Activated naive CD8-positive, alpha-beta T cell treated with anti-CD3 and anti-CD28 coated beads, Interleukin-2, amount 10 ng/mL, durations not matched to agents 7 days and 5 days (primary cell): ENCODE measurements around the gene PPIP5K2. TPM values are rescaled to one million over a fixed set of nuclear protein-coding genes. Genes with fewer than 3 reads are reported as not detected.
"Not testable (repeated sequence)": the region's sequence is repeated elsewhere in the genome, so short reads cannot be mapped to it uniquely, and the experiment has no call there.

Experiments
- ATAC-seq: fragments of 150-1000 bp; cut with Tn5 transposase; one replicate; pipeline ENCODE4 v1.10.0; 2021; ENCODE audit warnings: low read depth, moderate library complexity
- POLR2A ChIA-PET: fragments of 350-600 bp; sonication (Branson Sonifier 250); formaldehyde crosslinking; loops from one replicate; lab custom pipeline; 2021; ENCODE audit warnings: antibody characterized with exemption; lab: Charles Lee
- DNase-seq: peaks from one replicate; pipeline ENCODE4 v3.0.0; 2021
- H3K27ac Mint-ChIP-seq: one replicate; pipeline ENCODE4 v1.8.0; 2022; ENCODE audit warnings: mild to moderate bottlenecking, mixed read lengths
- H3K27me3 Mint-ChIP-seq: one replicate; pipeline ENCODE4 v1.8.0; 2022; ENCODE audit warnings: mild to moderate bottlenecking, moderate library complexity, mixed read lengths
- H3K36me3 Mint-ChIP-seq: one replicate; pipeline ENCODE4 v1.8.0; 2021; ENCODE audit warnings: mild to moderate bottlenecking, mixed read lengths
- H3K4me1 Mint-ChIP-seq: one replicate; pipeline ENCODE4 v1.8.0; 2021; ENCODE audit warnings: mixed read lengths
- H3K4me3 Mint-ChIP-seq: one replicate; pipeline ENCODE4 v1.8.0; 2022; ENCODE audit warnings: mild to moderate bottlenecking, moderate library complexity, mixed read lengths
- H3K9me3 Mint-ChIP-seq: one replicate; pipeline ENCODE4 v1.8.0; 2021; ENCODE audit warnings: mixed read lengths
- total RNA-seq, 2 experiments: library from RNA; stranded (reverse); gene quantifications; one replicate each; pipeline ENCODE4 v1.2.3, GENCODE V29; 2021

The PPIP5K2 gene
- 10 to 100 TPM; 63.0 to 67.1 TPM for total RNA-seq

DNA sequence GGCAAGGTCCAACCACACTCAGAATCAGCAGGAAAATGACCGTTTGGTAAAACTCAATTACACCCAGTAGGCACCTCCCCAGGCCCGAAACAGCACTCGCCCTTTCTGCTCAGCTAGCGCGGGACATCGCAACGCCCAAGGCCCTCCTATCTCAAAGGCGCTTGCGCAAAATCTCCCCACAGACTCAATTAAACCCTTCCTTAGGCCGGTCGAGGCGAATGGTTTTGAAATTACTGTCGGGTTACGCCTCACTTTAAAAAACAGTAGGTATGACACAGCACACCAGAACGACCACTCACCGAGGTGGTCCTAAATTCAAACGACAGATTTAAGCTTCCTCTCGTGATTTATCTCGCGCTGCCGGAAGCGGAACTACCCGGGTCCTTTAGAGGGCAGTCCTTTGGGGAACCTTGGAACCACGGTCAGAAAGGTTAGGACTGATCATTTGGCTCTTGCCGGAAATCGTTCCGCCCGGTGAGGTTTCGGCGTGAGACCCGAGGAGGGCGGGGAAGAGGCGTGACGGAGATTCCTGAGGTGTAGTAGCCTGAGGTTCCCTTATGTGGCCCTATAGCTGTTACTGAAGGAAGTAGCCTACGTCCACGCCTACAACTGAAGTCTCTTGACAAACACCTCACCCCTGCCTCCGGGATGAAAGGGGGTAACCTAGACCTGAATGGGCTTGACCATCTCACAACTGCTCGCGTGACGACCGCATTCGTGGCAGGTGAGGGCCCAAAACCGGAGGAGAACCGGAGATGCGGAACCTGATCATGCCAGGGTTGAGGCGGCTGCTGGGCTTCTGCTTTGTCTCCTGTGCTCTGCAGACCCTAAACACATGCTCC, at the start of gene PPIP5K2, which contains the start of gene GIN1:
Gene PPIP5K2, plus strand, starts transcription at position 537 of the 842 bp plus-strand sequence. CDS start 9,289 bp downstream, outside the sequence.
Gene GIN1, minus strand, starts transcription at position 374 of the 842 bp plus-strand sequence. CDS start 11,431 bp downstream, outside the sequence.
- peak within 1 kb of the TSS; percentile 89 for H3K4me3 Mint-ChIP-seq
- peak; percentile 96 for DNase-seq
- peaks cover 17% of the 10 kb centered on the region for H3K36me3 Mint-ChIP-seq
- H3K27ac Mint-ChIP-seq: peak within 1 kb of the TSS; percentile 98
- H3K4me1 Mint-ChIP-seq: peaks cover 24% of the 10 kb centered on the region
- peak; percentile 91 for ATAC-seq
- POLR2A ChIA-PET: interaction anchor here (0.8 to 2.4 kb wide), 12 partner anchors 8 to 824 kb away, joined by 3 to 21 read pairs (median 6); partner anchors contain the start of genes MACIR, PAM and SLCO4C1
- no peaks in the 10 kb centered on the region for H3K27me3 Mint-ChIP-seq
- no peaks in the 10 kb centered on the region for H3K9me3 Mint-ChIP-seq

DNA sequence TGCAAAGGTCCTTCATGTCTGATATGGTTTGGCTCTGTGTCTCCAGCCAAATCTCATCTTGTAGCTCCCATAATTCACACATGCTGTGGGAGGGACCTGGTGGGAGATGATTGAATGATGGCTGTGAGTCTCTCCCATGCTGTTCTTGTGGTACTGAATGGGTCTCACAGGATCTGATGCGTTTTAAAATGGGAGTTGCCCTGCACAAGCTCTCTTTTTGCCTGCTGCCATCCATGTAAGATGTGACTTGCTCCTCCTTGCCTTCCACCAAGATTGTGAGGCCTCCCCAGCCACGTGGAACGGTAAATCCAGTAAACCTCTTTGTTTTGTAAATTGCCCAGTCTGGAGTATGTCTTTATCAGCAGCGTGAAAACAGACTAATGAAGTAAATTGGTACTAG, 46.6 kb upstream of the PPIP5K2 start:
- H3K4me3 Mint-ChIP-seq, H3K4me1 Mint-ChIP-seq, DNase-seq, ATAC-seq, POLR2A ChIA-PET, H3K36me3 Mint-ChIP-seq, H3K27ac Mint-ChIP-seq, H3K27me3 Mint-ChIP-seq: not testable (repeated sequence)
- peaks cover 28% of the 10 kb centered on the region for H3K9me3 Mint-ChIP-seq

DNA sequence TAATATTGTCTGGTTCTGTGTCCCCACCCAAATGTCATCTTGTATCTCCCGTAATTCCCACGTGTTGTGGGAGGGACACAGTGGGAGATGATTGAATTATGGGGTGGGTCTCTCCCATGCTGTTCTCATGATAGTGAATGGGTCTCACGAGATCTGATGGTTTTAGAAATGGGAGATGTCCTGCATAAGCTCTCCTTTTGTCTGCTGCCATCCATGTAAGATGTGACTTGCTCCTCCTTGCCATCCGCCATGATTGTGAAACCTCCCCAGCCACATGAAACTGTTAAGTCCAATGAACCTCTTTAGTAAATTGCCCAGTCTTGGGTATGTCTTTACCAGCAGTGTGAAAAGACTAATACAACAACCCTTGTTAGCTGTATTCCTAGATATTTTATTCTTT, 44.7 kb upstream of the PPIP5K2 start:
- no peaks in the 10 kb centered on the region for H3K27me3 Mint-ChIP-seq
- ATAC-seq: no peak
- peaks cover 1% of the 10 kb centered on the region for H3K36me3 Mint-ChIP-seq
- peaks cover 33% of the 10 kb centered on the region for H3K9me3 Mint-ChIP-seq
- H3K4me3 Mint-ChIP-seq: no peak overlapping the region
- no peaks in the 10 kb centered on the region for H3K4me1 Mint-ChIP-seq
- POLR2A ChIA-PET: no interaction called here
- H3K27ac Mint-ChIP-seq: no peak overlapping the region
- no peak for DNase-seq

DNA sequence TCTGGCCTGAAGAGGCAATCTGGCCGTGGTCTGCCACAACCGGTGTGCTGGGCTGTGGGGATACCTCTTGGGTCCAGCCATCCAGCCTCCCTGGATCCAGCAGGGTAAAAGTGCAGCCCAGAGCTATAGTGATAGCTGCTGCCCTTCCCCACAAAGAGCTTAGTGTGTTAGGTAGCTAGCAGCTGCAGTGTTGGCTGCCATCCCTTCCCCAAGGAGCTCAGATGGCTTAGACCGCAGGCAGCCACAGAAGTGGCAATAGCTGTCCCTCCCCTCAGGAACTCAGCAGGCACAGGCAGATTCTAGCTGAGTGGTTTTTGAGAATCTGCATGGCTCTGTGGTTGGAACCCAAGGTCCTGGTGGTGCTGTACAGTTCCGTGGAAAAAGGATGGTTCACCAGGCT, 40.3 kb upstream of the PPIP5K2 start:
- Mint-ChIP-seq H3K4me3 (no peak overlapping the region), H3K27me3 (no peaks in the 10 kb centered on the region), H3K4me1 (no peaks in the 10 kb centered on the region), H3K36me3 (peaks cover 7% of the 10 kb centered on the region), H3K9me3 (peaks cover 43% of the 10 kb centered on the region), H3K27ac (no peak overlapping the region)
- no peak for DNase-seq
- POLR2A ChIA-PET: no interaction called here
- ATAC-seq: no peak

DNA sequence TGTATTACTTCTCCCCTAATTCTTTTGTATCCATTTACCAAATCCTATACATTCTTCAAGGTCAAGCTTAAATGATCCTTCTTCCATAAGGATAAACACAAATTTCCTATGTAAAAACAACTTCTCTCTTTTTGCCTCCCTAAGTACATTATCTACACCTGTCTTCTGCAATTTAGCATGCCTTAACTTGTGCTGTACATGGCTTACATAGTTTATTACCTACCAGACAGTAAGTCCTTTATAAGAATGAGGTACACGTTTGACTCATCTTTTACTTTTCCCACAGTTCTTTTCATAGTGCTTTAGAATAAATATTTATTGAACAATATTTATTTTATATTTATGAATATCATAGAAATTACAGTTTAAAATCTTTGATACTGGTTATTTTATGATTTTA, 33.6 kb upstream of the PPIP5K2 start:
- H3K36me3 Mint-ChIP-seq: peaks cover 31% of the 10 kb centered on the region

DNA sequence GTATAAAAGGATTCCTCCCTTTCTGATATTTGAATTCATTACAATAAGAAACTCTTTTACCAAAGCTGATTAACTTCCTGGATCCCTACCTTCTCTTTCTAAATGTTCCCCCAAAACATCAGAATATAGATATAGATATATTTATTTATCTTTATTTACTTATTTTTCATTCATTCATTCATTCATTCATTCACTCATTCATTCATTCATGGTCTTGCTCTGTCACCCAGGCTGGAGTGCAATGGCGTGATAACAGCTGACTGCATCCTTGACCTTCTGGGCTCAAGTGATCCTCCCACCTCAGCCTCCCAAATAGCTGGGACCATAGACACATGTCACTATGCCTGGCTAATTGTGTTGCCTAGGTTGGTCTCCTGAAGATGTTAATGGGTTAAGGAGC, 30.8 kb upstream of the PPIP5K2 start:
- Mint-ChIP-seq H3K27ac (no peak overlapping the region), H3K4me1 (no peaks in the 10 kb centered on the region), H3K27me3 (no peaks in the 10 kb centered on the region), H3K36me3 (peaks cover 34% of the 10 kb centered on the region), H3K9me3 (peaks cover 6% of the 10 kb centered on the region), H3K4me3 (no peak overlapping the region)
- no peak for DNase-seq
- no peak for ATAC-seq
- POLR2A ChIA-PET: no interaction called here

More for the DNA sequence above, 33.6 kb upstream of the PPIP5K2 start:
- DNase-seq: no peak
- Mint-ChIP-seq H3K27me3 (no peaks in the 10 kb centered on the region), H3K4me1 (no peaks in the 10 kb centered on the region), H3K4me3 (no peak overlapping the region), H3K9me3 (peaks cover 20% of the 10 kb centered on the region), H3K27ac (no peak overlapping the region)
- POLR2A ChIA-PET: no interaction called here
- ATAC-seq: no peak

DNA sequence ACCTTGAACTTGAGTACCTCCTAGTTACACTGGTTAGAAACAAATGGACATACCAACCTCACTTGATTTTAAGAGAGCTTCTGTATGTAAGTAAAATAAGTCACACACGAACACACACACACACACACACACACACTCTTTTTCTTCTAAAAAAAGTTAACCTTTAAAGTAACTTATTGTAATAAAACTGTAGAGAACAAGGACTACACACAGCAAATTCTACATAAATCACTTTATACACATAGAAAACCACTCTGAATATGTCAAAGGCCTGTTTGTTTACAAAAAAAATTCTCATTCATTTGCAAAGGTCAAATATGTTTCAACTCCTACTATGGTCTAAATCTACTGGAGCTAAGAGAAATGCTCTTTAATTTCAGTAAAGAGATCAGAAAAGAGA, 29.3 kb upstream of the PPIP5K2 start:
- ATAC-seq (no peak), DNase-seq (no peak)
- H3K36me3 Mint-ChIP-seq: peaks cover 28% of the 10 kb centered on the region
- no peaks in the 10 kb centered on the region for H3K9me3 Mint-ChIP-seq
- no peaks in the 10 kb centered on the region for H3K4me1 Mint-ChIP-seq
- POLR2A ChIA-PET: no interaction called here
- H3K27me3 Mint-ChIP-seq: no peaks in the 10 kb centered on the region
- no peak overlapping the region for H3K27ac Mint-ChIP-seq
- H3K4me3 Mint-ChIP-seq: no peak overlapping the region

DNA sequence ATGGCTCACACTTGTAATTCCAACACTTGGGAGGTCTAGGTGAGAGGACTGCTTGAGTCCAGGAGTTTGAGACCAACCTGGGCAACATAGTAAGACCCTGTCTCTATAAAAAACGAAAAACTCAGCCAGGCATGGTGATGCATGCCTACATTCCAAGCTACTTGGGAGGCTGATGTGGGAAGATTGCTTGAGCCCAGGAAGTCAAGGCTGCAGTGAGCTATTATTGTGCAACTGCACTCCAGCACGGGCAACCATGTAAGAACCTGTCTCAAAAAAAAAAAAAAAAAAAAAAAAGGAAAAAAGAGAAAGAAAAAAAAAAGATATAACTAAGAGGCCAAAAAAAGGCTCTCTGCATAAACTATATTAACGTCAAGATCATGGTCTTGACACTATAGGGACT, 27.4 kb upstream of the PPIP5K2 start:
- ATAC-seq (no peak), DNase-seq (no peak)
- POLR2A ChIA-PET: no interaction called here
- Mint-ChIP-seq H3K4me1 (no peaks in the 10 kb centered on the region), H3K36me3 (peaks cover 27% of the 10 kb centered on the region), H3K9me3 (no peaks in the 10 kb centered on the region), H3K27me3 (no peaks in the 10 kb centered on the region), H3K4me3 (no peak overlapping the region), H3K27ac (no peak overlapping the region)

DNA sequence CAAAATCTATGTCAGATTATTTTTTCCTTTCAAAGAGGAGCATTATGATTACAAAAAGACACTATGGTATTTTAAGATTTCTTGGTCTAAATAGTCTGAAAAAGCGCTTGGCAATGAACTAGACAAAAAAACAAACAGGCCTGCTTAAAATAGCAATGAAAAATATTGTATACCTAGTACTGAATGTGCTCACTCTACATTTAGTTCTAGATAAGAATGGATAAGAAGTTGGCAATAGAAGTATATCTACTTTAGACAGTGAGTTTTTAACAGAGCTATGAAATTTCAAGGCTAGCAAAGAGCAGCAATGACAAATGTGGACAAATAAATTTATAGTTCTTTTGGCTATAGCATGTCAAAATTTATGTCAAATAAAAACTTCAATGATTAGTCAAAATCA, 26.4 kb upstream of the PPIP5K2 start:
- H3K36me3 Mint-ChIP-seq: peaks cover 27% of the 10 kb centered on the region
- H3K27me3 Mint-ChIP-seq: no peaks in the 10 kb centered on the region
- no peaks in the 10 kb centered on the region for H3K9me3 Mint-ChIP-seq
- DNase-seq (no peak), ATAC-seq (no peak)
- no peaks in the 10 kb centered on the region for H3K4me1 Mint-ChIP-seq
- no peak overlapping the region for H3K27ac Mint-ChIP-seq
- H3K4me3 Mint-ChIP-seq: no peak overlapping the region
- POLR2A ChIA-PET: no interaction called here

DNA sequence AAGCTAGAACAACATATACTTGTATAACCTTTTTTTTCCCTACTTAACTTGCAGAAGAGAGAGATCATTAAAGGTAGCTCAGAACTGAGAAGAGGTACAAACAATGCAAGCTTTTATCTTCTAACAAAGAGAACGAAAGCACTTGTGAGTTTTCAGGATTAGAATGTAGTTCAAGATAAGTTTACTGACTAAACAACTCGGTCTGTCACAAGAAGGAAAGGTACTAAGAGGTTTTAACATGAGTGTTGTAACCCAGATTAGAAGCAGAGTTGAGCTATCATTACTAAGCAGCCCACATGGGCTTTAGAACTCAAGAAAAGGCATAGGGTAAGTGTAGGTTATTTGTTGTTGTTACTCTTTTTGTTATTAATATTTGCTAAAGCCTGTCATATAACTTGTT, 25.4 kb upstream of the PPIP5K2 start:
- H3K27me3 Mint-ChIP-seq: no peaks in the 10 kb centered on the region
- no peak overlapping the region for H3K27ac Mint-ChIP-seq
- ATAC-seq: no peak
- H3K4me1 Mint-ChIP-seq: no peaks in the 10 kb centered on the region
- DNase-seq: no peak
- POLR2A ChIA-PET: no interaction called here
- no peak overlapping the region for H3K4me3 Mint-ChIP-seq
- no peaks in the 10 kb centered on the region for H3K9me3 Mint-ChIP-seq
- H3K36me3 Mint-ChIP-seq: peaks cover 25% of the 10 kb centered on the region

DNA sequence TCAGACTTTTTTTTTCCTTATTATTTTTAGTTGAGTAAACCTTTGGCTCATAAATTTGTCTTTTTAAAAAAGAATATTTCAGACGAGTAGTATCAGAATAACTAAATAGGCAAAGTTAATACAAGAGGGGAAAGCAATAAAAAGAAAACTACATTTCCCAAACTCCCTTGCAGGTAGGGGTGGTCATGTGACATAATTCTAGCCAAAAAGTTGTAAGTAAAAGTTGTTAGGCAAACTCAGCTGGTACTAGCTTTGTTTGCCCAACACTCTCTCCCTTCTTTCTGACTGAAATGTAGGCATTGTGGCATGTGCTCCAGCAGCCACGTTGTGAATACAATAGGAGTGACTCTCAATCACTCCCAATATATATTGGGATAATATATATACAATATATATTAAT, 21.1 kb upstream of the PPIP5K2 start:
- H3K9me3 Mint-ChIP-seq: no peaks in the 10 kb centered on the region
- no peak overlapping the region for H3K27ac Mint-ChIP-seq
- no peak overlapping the region for H3K4me3 Mint-ChIP-seq
- H3K36me3 Mint-ChIP-seq: peaks cover 22% of the 10 kb centered on the region
- POLR2A ChIA-PET: no interaction called here
- no peak for DNase-seq
- ATAC-seq: no peak
- H3K4me1 Mint-ChIP-seq: no peaks in the 10 kb centered on the region
- H3K27me3 Mint-ChIP-seq: no peaks in the 10 kb centered on the region

DNA sequence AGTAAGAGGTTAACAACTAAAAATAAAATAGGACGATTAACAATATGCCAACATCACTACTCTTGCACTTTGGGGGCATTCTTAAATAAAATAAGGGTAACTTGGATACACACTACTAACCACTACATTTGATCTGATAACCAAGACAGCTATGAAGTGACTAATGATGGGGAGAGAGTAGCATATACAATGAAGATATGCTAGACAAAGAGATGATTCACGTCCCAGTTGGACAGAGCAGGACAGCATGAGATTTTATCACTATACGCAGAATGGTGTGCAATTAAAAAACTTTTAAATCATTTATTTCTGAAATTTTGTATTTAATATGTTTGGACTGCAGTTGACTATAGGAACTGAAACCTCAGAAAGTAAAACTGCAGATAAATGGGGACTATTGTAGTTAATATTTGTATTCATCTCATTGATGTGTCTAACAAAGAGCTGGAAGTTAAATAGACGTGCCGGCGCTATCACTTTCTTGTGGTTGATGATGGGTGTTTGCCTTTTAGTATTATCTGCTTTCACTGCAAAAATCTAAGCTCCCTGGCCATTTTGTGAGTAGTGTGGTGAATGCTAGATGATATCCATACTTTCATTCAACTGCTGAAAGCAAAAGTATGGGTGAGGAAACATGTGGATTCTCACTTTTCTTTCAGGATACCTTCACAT, 18.9 kb upstream of the PPIP5K2 start:
- H3K27ac Mint-ChIP-seq: no peak overlapping the region
- POLR2A ChIA-PET: no interaction called here
- no peaks in the 10 kb centered on the region for H3K9me3 Mint-ChIP-seq
- DNase-seq (no peak), ATAC-seq (no peak)
- H3K36me3 Mint-ChIP-seq: peaks cover 25% of the 10 kb centered on the region
- H3K4me3 Mint-ChIP-seq: no peak overlapping the region
- no peaks in the 10 kb centered on the region for H3K4me1 Mint-ChIP-seq
- no peaks in the 10 kb centered on the region for H3K27me3 Mint-ChIP-seq

DNA sequence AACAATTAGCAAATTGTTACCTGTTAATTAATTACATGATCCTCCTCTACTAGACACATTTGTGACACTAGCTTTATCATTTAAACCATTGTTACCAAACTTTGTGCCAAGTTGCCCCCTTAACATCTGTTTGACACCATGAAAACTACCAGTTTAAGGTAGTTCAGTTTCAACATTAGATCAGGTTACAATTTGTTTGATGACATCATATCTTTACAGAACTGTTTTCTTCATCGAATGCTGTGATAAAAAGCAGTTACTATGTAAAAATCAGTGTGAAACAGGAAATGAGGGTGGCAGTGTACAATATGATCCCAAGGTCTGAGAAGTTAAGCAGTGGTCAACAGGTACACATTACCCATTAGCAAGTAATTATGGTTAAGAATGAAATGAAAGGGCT, 17.9 kb upstream of the PPIP5K2 start:
- peaks cover 23% of the 10 kb centered on the region for H3K36me3 Mint-ChIP-seq
- ATAC-seq (no peak), DNase-seq (no peak)
- no peaks in the 10 kb centered on the region for H3K9me3 Mint-ChIP-seq
- POLR2A ChIA-PET: no interaction called here
- no peak overlapping the region for H3K27ac Mint-ChIP-seq
- H3K4me3 Mint-ChIP-seq: no peak overlapping the region
- no peaks in the 10 kb centered on the region for H3K27me3 Mint-ChIP-seq
- H3K4me1 Mint-ChIP-seq: no peaks in the 10 kb centered on the region

DNA sequence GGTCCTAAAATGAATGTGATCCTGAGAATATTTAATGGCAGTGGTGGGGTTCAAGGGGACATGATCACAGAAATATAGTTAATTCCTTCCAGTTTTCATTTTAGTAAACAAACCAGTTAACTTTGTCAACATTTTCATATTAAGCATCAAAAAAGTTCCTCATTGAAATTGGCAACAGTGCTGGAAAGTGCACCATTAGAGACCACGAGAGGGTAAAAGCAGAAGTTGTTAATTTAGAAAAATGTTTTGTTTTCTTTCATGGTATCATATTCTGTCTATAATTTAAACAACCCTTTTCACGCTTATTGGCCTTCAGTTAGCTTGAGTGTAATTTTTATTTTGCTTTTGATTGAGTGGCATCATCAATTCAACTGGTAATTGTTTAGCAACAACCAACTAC, 12.0 kb upstream of the PPIP5K2 start:
- ATAC-seq: no peak
- Mint-ChIP-seq H3K27ac (no peak overlapping the region), H3K9me3 (peaks cover 7% of the 10 kb centered on the region), H3K36me3 (peaks cover 33% of the 10 kb centered on the region), H3K4me1 (peaks cover 26% of the 10 kb centered on the region), H3K4me3 (no peak overlapping the region), H3K27me3 (no peaks in the 10 kb centered on the region)
- POLR2A ChIA-PET: interaction anchor here (1.7 kb wide), 1 partner anchor 12 kb away, joined by 10 read pairs; the partner anchor contains the start of genes GIN1 and PPIP5K2
- no peak for DNase-seq
